Endothelial cell (in vitro differentiated cells): ENCODE data around the gene OPN3. TPM values are rescaled to one million over a fixed set of nuclear protein-coding genes. Genes with fewer than 3 reads are reported as not detected.

Experiments used
- DNase-seq: peaks from one replicate; pipeline ENCODE4 v3.0.0; 2021; ENCODE audit warnings: low spot score
- H3K27ac Mint-ChIP-seq: one replicate; pipeline ENCODE4 v1.8.0; 2021; ENCODE audit warnings: mixed read lengths, inconsistent platforms; ENCODE audit not compliant: unreplicated experiment
- H3K27me3 Mint-ChIP-seq: one replicate; pipeline ENCODE4 v1.8.0; 2021; ENCODE audit warnings: mild to moderate bottlenecking, moderate library complexity, mixed read lengths, inconsistent platforms; ENCODE audit not compliant: unreplicated experiment
- H3K36me3 Mint-ChIP-seq: one replicate; pipeline ENCODE4 v1.8.0; 2021; ENCODE audit warnings: mild to moderate bottlenecking, low read depth, mixed read lengths, inconsistent platforms; ENCODE audit not compliant: unreplicated experiment
- H3K4me1 Mint-ChIP-seq: one replicate; pipeline ENCODE4 v1.8.0; 2021; ENCODE audit warnings: mild to moderate bottlenecking, mixed read lengths, inconsistent platforms; ENCODE audit not compliant: unreplicated experiment
- H3K4me3 Mint-ChIP-seq: one replicate; pipeline ENCODE4 v1.8.0; 2021; ENCODE audit warnings: mild to moderate bottlenecking, mixed read lengths, inconsistent platforms; ENCODE audit not compliant: unreplicated experiment
- H3K9me3 Mint-ChIP-seq: one replicate; pipeline ENCODE4 v1.8.0; 2021; ENCODE audit warnings: mixed read lengths, inconsistent platforms; ENCODE audit not compliant: unreplicated experiment
- CTCF ChIP-seq: fragments of 200-600 bp; sonication (generic); IDR thresholded peaks from one replicate; pipeline ENCODE4 v1.5.0; 2021; ENCODE audit warnings: antibody characterized with exemption; ENCODE audit not compliant: unreplicated experiment
- total RNA-seq: library from RNA; stranded (reverse); fragmentation: NEBNext Ultra II Directional; extraction: Animal tissue kit (Norgen Biotek cat#: 25700); gene quantifications from one replicate; pipeline ENCODE4 v1.2.1, GENCODE V29; 2021; ENCODE audit not compliant: unreplicated experiment

The OPN3 gene
- total RNA-seq, 1 donor from 2014 or later: 19.7 TPM

DNA sequence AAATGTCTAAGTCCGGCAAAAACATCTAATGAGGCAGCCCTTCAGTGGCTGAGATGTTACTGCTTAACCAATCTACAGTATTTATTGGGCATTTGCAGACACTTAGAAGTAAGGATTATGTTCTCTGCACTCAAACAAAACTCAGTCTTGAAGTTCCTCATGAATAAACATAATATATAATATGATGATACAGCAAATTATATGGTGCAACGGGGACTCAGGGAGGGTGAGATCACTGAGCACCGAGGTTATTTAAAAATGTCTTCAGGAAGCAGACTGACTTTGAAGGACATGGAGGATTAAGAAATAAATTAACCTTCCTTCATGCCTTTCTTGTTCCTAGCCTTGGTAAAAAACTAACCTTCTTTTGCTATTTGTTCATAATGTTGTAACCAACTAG is 39.8 kb upstream of the OPN3 start:
- TF ChIP-seq CTCF: no peak
- no peaks in the 10 kb centered on the region for H3K4me1 Mint-ChIP-seq
- no peak overlapping the region for H3K27ac Mint-ChIP-seq
- H3K9me3 Mint-ChIP-seq: no peaks in the 10 kb centered on the region
- no peak overlapping the region for H3K4me3 Mint-ChIP-seq
- H3K27me3 Mint-ChIP-seq: no peaks in the 10 kb centered on the region
- no peak for DNase-seq
- no peaks in the 10 kb centered on the region for H3K36me3 Mint-ChIP-seq

DNA sequence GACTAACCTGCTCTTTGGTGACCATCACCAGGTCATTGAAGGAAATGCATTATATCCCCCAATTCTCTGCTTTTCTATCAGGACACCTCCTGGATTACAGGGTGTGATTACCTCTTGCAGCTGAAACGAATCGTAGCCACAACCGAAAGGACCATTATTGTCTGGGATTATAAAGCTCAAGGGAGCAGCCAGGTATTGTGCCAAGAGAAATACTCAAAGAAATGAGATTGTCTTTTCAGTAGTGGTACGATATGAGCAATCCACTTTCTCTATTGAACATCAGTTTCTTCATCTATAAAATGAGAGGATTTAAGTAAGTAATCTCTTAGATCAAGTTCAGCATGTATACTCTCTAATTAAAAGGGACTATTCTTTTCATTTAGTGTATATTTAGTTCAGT is 39.2 kb upstream of the OPN3 start:
- Mint-ChIP-seq H3K4me1 (no peaks in the 10 kb centered on the region), H3K36me3 (no peaks in the 10 kb centered on the region), H3K4me3 (no peak overlapping the region), H3K9me3 (no peaks in the 10 kb centered on the region), H3K27ac (no peak overlapping the region), H3K27me3 (no peaks in the 10 kb centered on the region)
- no peak for DNase-seq
- TF ChIP-seq CTCF: no peak

GRCh38 chr1:241678536-241678935 is 38.4 kb upstream of the OPN3 start:
- Mint-ChIP-seq H3K4me1 (no peaks in the 10 kb centered on the region), H3K9me3 (no peaks in the 10 kb centered on the region), H3K27me3 (no peaks in the 10 kb centered on the region), H3K36me3 (no peaks in the 10 kb centered on the region), H3K4me3 (no peak overlapping the region), H3K27ac (no peak overlapping the region)
- no peak for DNase-seq
- TF ChIP-seq CTCF: no peak

DNA sequence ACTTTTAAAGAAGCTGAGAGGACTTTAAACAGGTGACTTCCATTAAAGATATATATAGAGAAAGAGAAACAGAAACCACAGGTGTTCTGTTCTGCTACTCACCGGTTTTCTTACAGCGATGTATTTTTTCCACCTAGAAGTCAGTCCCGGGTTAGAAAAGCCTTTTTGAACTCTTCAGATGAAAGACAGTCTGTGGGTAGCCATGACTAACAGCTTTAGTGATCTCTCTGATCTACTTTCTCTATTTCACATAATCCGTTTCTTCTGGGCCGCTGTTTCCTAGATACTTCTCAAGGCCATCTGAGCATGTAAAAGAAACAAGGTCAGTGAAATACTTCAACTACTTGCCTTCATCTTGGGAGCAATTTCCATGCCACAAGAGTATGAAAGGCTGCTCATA is 37.0 kb upstream of the OPN3 start:
- Mint-ChIP-seq H3K27me3 (no peaks in the 10 kb centered on the region), H3K9me3 (no peaks in the 10 kb centered on the region), H3K4me1 (no peaks in the 10 kb centered on the region), H3K4me3 (no peak overlapping the region), H3K27ac (no peak overlapping the region), H3K36me3 (no peaks in the 10 kb centered on the region)
- TF ChIP-seq CTCF: no peak
- DNase-seq: no peak

GRCh38 chr1:241675983-241676382 is 35.8 kb upstream of the OPN3 start:
- TF ChIP-seq CTCF: no peak
- no peaks in the 10 kb centered on the region for H3K36me3 Mint-ChIP-seq

More at GRCh38 chr1:241675983-241676382, 35.8 kb upstream of the OPN3 start:
- no peaks in the 10 kb centered on the region for H3K27me3 Mint-ChIP-seq
- no peaks in the 10 kb centered on the region for H3K9me3 Mint-ChIP-seq
- DNase-seq: no peak
- no peaks in the 10 kb centered on the region for H3K4me1 Mint-ChIP-seq
- no peak overlapping the region for H3K27ac Mint-ChIP-seq
- H3K4me3 Mint-ChIP-seq: no peak overlapping the region
